Keratinocyte (primary cell): ENCODE results near the gene TPCN2.

Experiments used
- EZH2 ChIP-seq: IDR thresholded peaks from one replicate; pipeline ENCODE4 v1.6.1; 2012; ENCODE audit warnings: inconsistent platforms, mild to moderate bottlenecking, low read length, moderate library complexity
- TF ChIP-seq, protein P1 (sequence below), 3 experiments: IDR thresholded peaks in 1 of 3; conservative IDR thresholded peaks in 1 of 3; optimal IDR thresholded peaks in 1 of 3; 2 replicates in 2 of 3; 3 replicates in 1 of 3; pipeline versions ENCODE3 to v1.5.1; 2011; ENCODE audit warnings: low read length in 3 of 3, mild to moderate bottlenecking in 3 of 3, moderate library complexity in 2 of 3, control low read depth in 1 of 3, inconsistent platforms in 1 of 3; ENCODE audit not compliant: insufficient read depth in 2 of 3; ENCODE audit errors: extremely low read depth in 1 of 3

DNA sequence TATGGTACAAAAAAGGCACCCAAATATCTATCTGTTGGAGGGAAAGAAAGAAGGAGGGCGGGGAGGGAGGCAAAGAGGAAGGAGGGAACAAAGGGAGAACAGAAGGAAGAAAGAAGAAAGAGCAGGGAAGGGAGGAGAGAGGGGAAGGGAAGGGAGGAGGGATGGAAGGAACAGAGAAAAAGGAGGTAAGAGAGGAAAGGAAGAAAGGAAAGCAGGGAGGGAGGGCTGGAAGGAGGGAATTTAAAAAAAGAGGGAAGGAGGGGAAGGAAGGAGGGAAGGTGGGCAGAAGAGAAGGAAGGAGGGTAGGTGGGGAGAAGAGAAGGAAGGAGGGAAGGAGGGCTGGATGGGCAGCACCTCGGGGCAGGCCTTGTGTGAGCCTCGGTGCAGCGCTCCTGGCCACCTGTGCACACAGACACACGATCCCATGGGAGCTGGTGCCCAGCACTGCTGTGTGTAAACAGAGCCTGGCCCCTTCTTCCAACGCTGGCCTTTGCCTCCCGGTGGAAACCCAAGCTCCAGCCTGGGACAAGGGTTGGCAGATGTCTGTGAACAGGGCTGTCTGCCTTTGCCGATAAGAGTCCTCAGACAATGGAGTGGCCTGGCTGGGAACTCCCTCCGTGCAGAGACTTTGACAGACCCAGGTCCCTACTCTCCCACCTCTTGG is 130.2 kb downstream of the TPCN2 start:
- TF ChIP-seq, protein P1, sequence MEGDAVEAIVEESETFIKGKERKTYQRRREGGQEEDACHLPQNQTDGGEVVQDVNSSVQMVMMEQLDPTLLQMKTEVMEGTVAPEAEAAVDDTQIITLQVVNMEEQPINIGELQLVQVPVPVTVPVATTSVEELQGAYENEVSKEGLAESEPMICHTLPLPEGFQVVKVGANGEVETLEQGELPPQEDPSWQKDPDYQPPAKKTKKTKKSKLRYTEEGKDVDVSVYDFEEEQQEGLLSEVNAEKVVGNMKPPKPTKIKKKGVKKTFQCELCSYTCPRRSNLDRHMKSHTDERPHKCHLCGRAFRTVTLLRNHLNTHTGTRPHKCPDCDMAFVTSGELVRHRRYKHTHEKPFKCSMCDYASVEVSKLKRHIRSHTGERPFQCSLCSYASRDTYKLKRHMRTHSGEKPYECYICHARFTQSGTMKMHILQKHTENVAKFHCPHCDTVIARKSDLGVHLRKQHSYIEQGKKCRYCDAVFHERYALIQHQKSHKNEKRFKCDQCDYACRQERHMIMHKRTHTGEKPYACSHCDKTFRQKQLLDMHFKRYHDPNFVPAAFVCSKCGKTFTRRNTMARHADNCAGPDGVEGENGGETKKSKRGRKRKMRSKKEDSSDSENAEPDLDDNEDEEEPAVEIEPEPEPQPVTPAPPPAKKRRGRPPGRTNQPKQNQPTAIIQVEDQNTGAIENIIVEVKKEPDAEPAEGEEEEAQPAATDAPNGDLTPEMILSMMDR (optimal IDR thresholded peaks at IDR 0.05 in 1 of 3, IDR thresholded peaks at IDR 0.05 in 1 of 3, conservative IDR thresholded peaks at IDR 0.05 in 1 of 3; ENCODE audit: extremely low read depth in 1 of 3, insufficient read depth in 2 of 3, low read length in 3 of 3) = no peak
- no peak for TF ChIP-seq EZH2
